Peyer's patch (tissue), 4 donors: Measurements from ENCODE around the gene COL23A1. TPM values are rescaled to one million over a fixed set of nuclear protein-coding genes. Genes with fewer than 3 reads are reported as not detected.

ENCODE experiments used
- DNase-seq, 3 donors: peaks; one replicate each; pipeline ENCODE4 v3.0.0-alpha.2; 2017 to 2019
- H3K27ac ChIP-seq, 4 donors: fragments of 200-600 bp; sonication (generic); one replicate each; pipeline ENCODE4 v1.5.1; 2016 to 2019
- H3K27me3 ChIP-seq, 2 donors: fragments of 200-600 bp; sonication (generic); one replicate each; pipeline ENCODE4 v1.5.1; 2019
- H3K36me3 ChIP-seq, 3 donors: fragments of 200-600 bp; sonication (generic); one replicate each; pipeline ENCODE4 v1.5.1; 2016 to 2019
- H3K4me1 ChIP-seq, 4 donors: fragments of 200-600 bp; sonication (generic); one replicate each; pipeline ENCODE4 v1.5.1; 2016 to 2019
- H3K4me3 ChIP-seq, 4 donors: fragments of 200-600 bp; sonication (generic); 1 replicate in 3 of 4; 2 replicates in 1 of 4; pipeline ENCODE4 v1.5.1; 2016 to 2019; ENCODE audit warnings: mild to moderate bottlenecking in 1 of 4
- H3K9me3 ChIP-seq, 4 donors: fragments of 200-600 bp; sonication (generic); one replicate each; pipeline ENCODE4 v1.5.1; 2016 to 2019; ENCODE audit warnings: mild to moderate bottlenecking in 1 of 4
- CTCF ChIP-seq, 6 experiments: fragments of 450-650 bp in 4 of 6; fragments of 200-600 bp in 2 of 6; sonication (generic) in 1 of 6; IDR thresholded peaks; one replicate each; pipeline ENCODE4 v1.5.1; 2017 to 2019; ENCODE audit warnings: antibody characterized with exemption in 6 of 6, mild to moderate bottlenecking in 3 of 6, moderate library complexity in 1 of 6
- POLR2A ChIP-seq, 2 donors: fragments of 450-650 bp; IDR thresholded peaks; one replicate each; pipeline ENCODE4 v1.5.1; 2017; ENCODE audit warnings: antibody characterized with exemption in 2 of 2, mild to moderate bottlenecking in 2 of 2, moderate library complexity in 2 of 2
- total RNA-seq, 4 donors: library from RNA; depleted of rRNA; stranded (reverse); fragments of >200 nt; gene quantifications; one replicate each; pipeline ENCODE4 v1.1.0, GENCODE V29; 2016

Gene COL23A1
- total RNA-seq, 4 donors from 2014 or later = 0.57 to 5.8 (median 1.2) TPM; not detected in 1

GRCh38 chr5:178273665-178274541 is 316.3 kb downstream of the COL23A1 start:
- Histone ChIP-seq H3K27ac (no peak overlapping the region), H3K36me3 (no peaks in the 10 kb centered on the region), H3K27me3 (no peaks in the 10 kb centered on the region), H3K4me1 (no peaks in the 10 kb centered on the region), H3K4me3 (no peak overlapping the region), H3K9me3 (no peaks in the 10 kb centered on the region)
- TF ChIP-seq POLR2A (IDR thresholded peaks at IDR 0.05) (no peak), CTCF (IDR thresholded peaks at IDR 0.05) (no peak)
- DNase-seq = no peak

- H3K4me1 ChIP-seq = no peaks in the 10 kb centered on the region
- H3K9me3 ChIP-seq = no peaks in the 10 kb centered on the region
- TF ChIP-seq CTCF (IDR thresholded peaks at IDR 0.05) (no peak), POLR2A (IDR thresholded peaks at IDR 0.05) (no peak)
- no peak overlapping the region for H3K4me3 ChIP-seq
- no peak for DNase-seq
- no peaks in the 10 kb centered on the region for H3K36me3 ChIP-seq
- no peaks in the 10 kb centered on the region for H3K27me3 ChIP-seq
- no peak overlapping the region for H3K27ac ChIP-seq
Observed at GRCh38 chr5:178273041-178273440, 317.2 kb downstream of the COL23A1 start.

DNA sequence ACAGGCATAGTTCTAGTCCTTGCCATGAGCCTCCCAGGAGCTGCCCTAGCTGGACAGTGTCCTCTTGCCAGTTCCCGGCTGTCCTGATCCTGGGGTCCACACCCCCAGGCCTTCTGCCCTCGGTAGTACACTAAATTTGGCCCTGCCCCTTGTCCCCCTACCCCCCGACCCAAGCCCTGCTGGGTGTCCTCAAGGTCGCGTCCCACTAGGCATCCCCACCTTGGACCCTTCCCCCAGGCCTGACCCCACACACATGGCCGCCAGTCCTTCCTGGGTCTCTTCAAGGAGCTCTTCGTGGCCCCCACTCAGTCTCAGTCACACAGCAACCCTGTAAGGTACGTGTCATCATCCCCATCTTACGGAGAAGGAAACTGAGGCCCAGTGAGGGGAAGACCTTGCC is 317.6 kb downstream of the COL23A1 start:
- no peak overlapping the region for H3K4me3 ChIP-seq
- no peaks in the 10 kb centered on the region for H3K36me3 ChIP-seq
- no peaks in the 10 kb centered on the region for H3K9me3 ChIP-seq
- TF ChIP-seq CTCF (IDR thresholded peaks at IDR 0.05) (no peak), POLR2A (IDR thresholded peaks at IDR 0.05) (no peak)
- H3K4me1 ChIP-seq = no peaks in the 10 kb centered on the region
- no peaks in the 10 kb centered on the region for H3K27me3 ChIP-seq
- no peak overlapping the region for H3K27ac ChIP-seq
- DNase-seq = no peak

- H3K4me1 ChIP-seq = no peaks in the 10 kb centered on the region
- H3K4me3 ChIP-seq = no peak overlapping the region
- no peaks in the 10 kb centered on the region for H3K36me3 ChIP-seq
- TF ChIP-seq CTCF (IDR thresholded peaks at IDR 0.05) (no peak), POLR2A (IDR thresholded peaks at IDR 0.05) (no peak)
- no peaks in the 10 kb centered on the region for H3K27me3 ChIP-seq
- no peak overlapping the region for H3K27ac ChIP-seq
- no peak for DNase-seq
- H3K9me3 ChIP-seq = no peaks in the 10 kb centered on the region
Observed at GRCh38 chr5:178271726-178272479, 318.3 kb downstream of the COL23A1 start.

GRCh38 chr5:178271231-178271630 is 319.0 kb downstream of the COL23A1 start:
- Histone ChIP-seq H3K36me3 (no peaks in the 10 kb centered on the region), H3K4me1 (no peaks in the 10 kb centered on the region), H3K9me3 (no peaks in the 10 kb centered on the region), H3K4me3 (no peak overlapping the region), H3K27ac (no peak overlapping the region), H3K27me3 (no peaks in the 10 kb centered on the region)
- TF ChIP-seq CTCF (IDR thresholded peaks at IDR 0.05) = no peak
- TF ChIP-seq POLR2A (IDR thresholded peaks at IDR 0.05) = no peak
- DNase-seq = no peak
